Endothelial cell of umbilical vein (primary cell): ENCODE data around the gene IDH3A. TPM values are rescaled to one million over a fixed set of nuclear protein-coding genes. Genes with fewer than 3 reads are reported as not detected.

Experiments
- BruUV-seq: library from RNA; stranded (reverse); fragments of 400-500 nt; replicated peaks from 2 replicates; lab custom pipeline; 2021; lab: Mats Ljungman, UMichigan
- CTCF ChIA-PET: fragments of 300-600, 350-600 bp; sonication (Branson Sonifier 250); formaldehyde crosslinking; loops from one replicate; lab custom pipeline; 2021; ENCODE audit warnings: antibody characterized with exemption, inconsistent platforms; lab: Charles Lee
- POLR2A ChIA-PET: fragments of 300-600, 350-600 bp; sonication (Branson Sonifier 250); formaldehyde crosslinking; loops from one replicate; lab custom pipeline; 2021; ENCODE audit warnings: antibody characterized with exemption, inconsistent platforms; lab: Charles Lee
- DNase-seq: peaks from one replicate; pipeline ENCODE4 v3.0.0-alpha.2; 2011; ENCODE audit warnings: low read depth, low spot score
- FAIRE-seq: peaks from 2 replicates; lab custom pipeline; 2011; peaks lifted over from hg19 to GRCh38; lab: Jason Lieb, UNC
- H2AFZ ChIP-seq: 2 replicates; pipeline ENCODE4 v1.6.0; 2012; ENCODE audit warnings: low read depth, low read length, control low read depth, inconsistent platforms
- H3K27ac ChIP-seq: 2 replicates; pipeline ENCODE4 v1.5.1; 2011; ENCODE audit warnings: low read depth, mild to moderate bottlenecking, control low read depth, low read length, moderate library complexity; ENCODE audit not compliant: insufficient read depth
- H3K27me3 ChIP-seq, 2 experiments: 2 replicates each; pipeline versions ENCODE4 v1.6.0 to v1.6.1; 2011; ENCODE audit warnings: low read length in 2 of 2, mixed read lengths in 1 of 2; ENCODE audit not compliant: control insufficient read depth in 2 of 2, insufficient read depth in 2 of 2
- H3K36me3 ChIP-seq, 2 experiments: 2 replicates in 1 of 2; 3 replicates in 1 of 2; pipeline ENCODE4 v1.5.1; 2011; ENCODE audit warnings: low read length in 2 of 2, mild to moderate bottlenecking in 1 of 2, moderate library complexity in 1 of 2; ENCODE audit not compliant: control insufficient read depth in 2 of 2, insufficient read depth in 2 of 2; ENCODE audit errors: extremely low read depth in 1 of 2
- H3K4me1 ChIP-seq: 3 replicates; pipeline ENCODE4 v1.5.1; 2011; ENCODE audit warnings: mild to moderate bottlenecking, low read length; ENCODE audit not compliant: control insufficient read depth, insufficient read depth; ENCODE audit errors: extremely low read depth
- H3K4me2 ChIP-seq: 2 replicates; pipeline ENCODE4 v1.6.1; 2011; ENCODE audit warnings: low read length, control low read depth, mixed read lengths; ENCODE audit not compliant: insufficient read depth
- H3K4me3 ChIP-seq, 3 experiments: fragments of 200-600 bp in 1 of 3; sonication (generic), shearing (Covaris generic) in 1 of 3; replicated peaks in 1 of 3; 2 replicates each; pipeline ENCODE4 v1.5.1; 2011 to 2016; ENCODE audit warnings: control low read depth in 3 of 3, low read length in 3 of 3, mild to moderate bottlenecking in 2 of 3, inconsistent platforms in 1 of 3, low read depth in 1 of 3, moderate library complexity in 1 of 3; ENCODE audit not compliant: insufficient read depth in 1 of 3
- H3K79me2 ChIP-seq: 2 replicates; pipeline ENCODE4 v1.6.0; 2012; ENCODE audit warnings: low read length, inconsistent platforms; ENCODE audit not compliant: control insufficient read depth, insufficient read depth
- H3K9ac ChIP-seq: replicated peaks from 2 replicates; pipeline ENCODE3; 2011; ENCODE audit warnings: low read length, control low read depth; ENCODE audit not compliant: insufficient read depth; ENCODE audit errors: extremely low read depth
- H3K9me1 ChIP-seq: replicated peaks from 3 replicates; pipeline ENCODE4 v1.6.0; 2011; ENCODE audit warnings: mild to moderate bottlenecking, low read length; ENCODE audit not compliant: control insufficient read depth, insufficient read depth; ENCODE audit errors: extremely low read depth
- H3K9me3 ChIP-seq: replicated peaks from 2 replicates; pipeline ENCODE4 v1.5.1; 2012; ENCODE audit warnings: low read length, inconsistent platforms; ENCODE audit not compliant: control insufficient read depth, insufficient read depth
- H4K20me1 ChIP-seq: replicated peaks from 2 replicates; pipeline ENCODE3; 2011; ENCODE audit warnings: mild to moderate bottlenecking, low read length; ENCODE audit not compliant: control insufficient read depth, insufficient read depth; ENCODE audit errors: extremely low read depth
- EZH2 ChIP-seq: IDR thresholded peaks from 2 replicates; pipeline ENCODE4 v1.6.1; 2012; ENCODE audit warnings: borderline replicate concordance, low read depth, mild to moderate bottlenecking, moderate library complexity, low read length, inconsistent platforms; ENCODE audit not compliant: severe bottlenecking
- FOS ChIP-seq: IDR thresholded peaks from 2 replicates; pipeline ENCODE4 v1.6.1; 2011; ENCODE audit warnings: mild to moderate bottlenecking, low read length, moderate library complexity, borderline replicate concordance; ENCODE audit not compliant: insufficient read depth
- GATA2 ChIP-seq: IDR thresholded peaks from 2 replicates; pipeline ENCODE4 v1.7.0; 2011; ENCODE audit warnings: low read depth, mild to moderate bottlenecking, moderate library complexity, mixed read lengths, low read length; ENCODE audit not compliant: insufficient read length, insufficient read depth
- JUN ChIP-seq: IDR thresholded peaks from 2 replicates; pipeline ENCODE4 v1.6.1; 2011; ENCODE audit warnings: borderline replicate concordance, low read depth; ENCODE audit not compliant: insufficient read length, insufficient read depth
- MYC ChIP-seq: IDR thresholded peaks from one replicate; pipeline ENCODE4 v1.6.1; 2011; ENCODE audit warnings: mild to moderate bottlenecking, low read depth, low read length
- POLR2A ChIP-seq: IDR thresholded peaks from 2 replicates; pipeline ENCODE4 v1.6.1; 2012; ENCODE audit warnings: low read depth, mild to moderate bottlenecking, control low read depth, low read length
- POLR2AphosphoS5 ChIP-seq: IDR thresholded peaks from 2 replicates; pipeline ENCODE4 v1.6.1; 2012; ENCODE audit warnings: low read depth, mild to moderate bottlenecking, control low read depth, low read length, moderate library complexity; ENCODE audit not compliant: insufficient read depth
- dilution Hi-C: fragments of 300-500 bp; cut with MboI; formaldehyde crosslinking; loops from one replicate; pipeline ENCODE4 v1.15.0; 2019; ENCODE audit warnings: low sequenced_read_pairs; ENCODE audit not compliant: extremely low pct_ligation_motif_present
- intact Hi-C: fragments of 100-400 bp; cut with micrococcal nuclease; formaldehyde crosslinking; loops from one replicate; pipeline ENCODE4 v1.10.0; 2022
- polyA plus RNA-seq, 4 experiments: library from polyadenylated mRNA; depleted of rRNA in 3 of 4; stranded (reverse) in 3 of 4; unstranded in 1 of 4; fragments of >200 nt; gene quantifications; 2 replicates each; pipeline versions ENCODE4 v1.2.1 to v1.2.3, GENCODE V29; 2011 to 2012; ENCODE audit warnings: missing spikeins in 1 of 4
- total RNA-seq: library from RNA; stranded (reverse); gene quantifications from 2 replicates; pipeline ENCODE4 v1.2.3, GENCODE V29; 2021
- TF ChIP-seq, protein P1 (sequence below): IDR thresholded peaks from 2 replicates; pipeline ENCODE4 v1.6.1; 2011; ENCODE audit not compliant: insufficient read depth, insufficient read length
- TF ChIP-seq, protein P2 (sequence below), 2 donors: IDR thresholded peaks; 1 replicate in 1 of 2; 2 replicates in 1 of 2; pipeline ENCODE4 v1.5.1; 2011; ENCODE audit warnings: low read length in 2 of 2, mild to moderate bottlenecking in 2 of 2, moderate library complexity in 2 of 2, control low read depth in 1 of 2, inconsistent platforms in 1 of 2, low read depth in 1 of 2; ENCODE audit not compliant: insufficient read depth in 1 of 2; ENCODE audit errors: extremely low read depth in 1 of 2

The IDH3A gene
- total and polyA plus RNA-seq, 2 donors (not counting 3 experiments of a cell fraction or from before 2014, with no cell fraction given) = 35.5 to 63.9 TPM

DNA sequence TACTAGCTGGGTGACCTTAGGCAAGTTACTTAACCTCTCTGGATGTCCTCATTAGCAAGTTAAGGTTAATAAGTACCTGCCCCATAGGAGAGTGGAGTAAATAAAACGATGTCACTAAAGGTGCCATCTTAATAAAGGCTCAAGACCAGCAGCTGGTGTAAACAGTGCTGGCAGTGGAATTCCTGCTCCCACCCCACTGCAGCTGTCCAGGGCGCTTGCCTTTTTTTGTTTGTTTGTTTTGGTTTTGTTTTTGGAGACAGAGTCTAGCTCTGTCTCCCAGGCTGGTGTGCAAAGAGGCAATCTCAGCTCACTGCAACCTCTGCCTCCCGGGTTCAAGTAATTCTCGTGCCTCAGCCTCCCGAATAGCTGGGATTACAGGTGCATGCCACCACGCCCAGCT is 28.9 kb downstream of the IDH3A start:
- Histone ChIP-seq H3K9ac (no peak overlapping the region), H3K9me1 (no peaks in the 10 kb centered on the region), H3K27ac (no peak overlapping the region), H3K27me3 (no peaks in the 10 kb centered on the region), H3K4me3 (no peak overlapping the region), H4K20me1 (no peaks in the 10 kb centered on the region), H3K4me1 (no peaks in the 10 kb centered on the region), H3K36me3 (no peaks in the 10 kb centered on the region), H2AFZ (no peak overlapping the region), H3K79me2 (no peaks in the 10 kb centered on the region), H3K9me3 (no peaks in the 10 kb centered on the region), H3K4me2 (no peak overlapping the region)
- intact Hi-C loops (no loop called here), dilution Hi-C loops (no loop called here)
- FAIRE-seq (no peak), DNase-seq (no peak)
- BruUV-seq = no TSS peak
- ChIA-PET CTCF (interaction anchor here (0.7 to 5.8 kb wide), 9 partner anchors 12 to 219 kb away, joined by 3 to 57 read pairs (median 3); partner anchors contain the start of gene CIB2), POLR2A (no interaction called here)
- TF ChIP-seq POLR2A = no peak
- TF ChIP-seq POLR2AphosphoS5 = no peak
- no peak for TF ChIP-seq MYC
- TF ChIP-seq, protein P1, sequence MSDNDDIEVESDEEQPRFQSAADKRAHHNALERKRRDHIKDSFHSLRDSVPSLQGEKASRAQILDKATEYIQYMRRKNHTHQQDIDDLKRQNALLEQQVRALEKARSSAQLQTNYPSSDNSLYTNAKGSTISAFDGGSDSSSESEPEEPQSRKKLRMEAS = no peak
- TF ChIP-seq, protein P2, sequence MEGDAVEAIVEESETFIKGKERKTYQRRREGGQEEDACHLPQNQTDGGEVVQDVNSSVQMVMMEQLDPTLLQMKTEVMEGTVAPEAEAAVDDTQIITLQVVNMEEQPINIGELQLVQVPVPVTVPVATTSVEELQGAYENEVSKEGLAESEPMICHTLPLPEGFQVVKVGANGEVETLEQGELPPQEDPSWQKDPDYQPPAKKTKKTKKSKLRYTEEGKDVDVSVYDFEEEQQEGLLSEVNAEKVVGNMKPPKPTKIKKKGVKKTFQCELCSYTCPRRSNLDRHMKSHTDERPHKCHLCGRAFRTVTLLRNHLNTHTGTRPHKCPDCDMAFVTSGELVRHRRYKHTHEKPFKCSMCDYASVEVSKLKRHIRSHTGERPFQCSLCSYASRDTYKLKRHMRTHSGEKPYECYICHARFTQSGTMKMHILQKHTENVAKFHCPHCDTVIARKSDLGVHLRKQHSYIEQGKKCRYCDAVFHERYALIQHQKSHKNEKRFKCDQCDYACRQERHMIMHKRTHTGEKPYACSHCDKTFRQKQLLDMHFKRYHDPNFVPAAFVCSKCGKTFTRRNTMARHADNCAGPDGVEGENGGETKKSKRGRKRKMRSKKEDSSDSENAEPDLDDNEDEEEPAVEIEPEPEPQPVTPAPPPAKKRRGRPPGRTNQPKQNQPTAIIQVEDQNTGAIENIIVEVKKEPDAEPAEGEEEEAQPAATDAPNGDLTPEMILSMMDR (IDR thresholded peaks at IDR 0.05; ENCODE audit: extremely low read depth in 1 of 2, insufficient read depth in 1 of 2, low read depth in 1 of 2, low read length in 2 of 2) = no peak
- no peak for TF ChIP-seq GATA2
- TF ChIP-seq JUN = no peak
- TF ChIP-seq EZH2 = no peak
- TF ChIP-seq FOS = no peak
